A673 (cell line): Measurements from ENCODE around the gene KCNH5.

Source experiments
- CTCF ChIP-seq: fragments of 300-800, 200-600 bp; sonication (generic); conservative IDR thresholded peaks from 2 replicates; pipeline ENCODE4 v1.5.1; 2017; ENCODE audit warnings: low read depth, mild to moderate bottlenecking, antibody characterized with exemption, low read length, moderate library complexity, mixed read lengths
- EZH2 ChIP-seq: fragments of 200-600 bp; sonication (generic); IDR thresholded peaks from 2 replicates; pipeline ENCODE4 v1.6.1; 2017; ENCODE audit warnings: borderline replicate concordance, low read depth, mild to moderate bottlenecking, mixed read lengths, antibody characterized with exemption, low read length; ENCODE audit not compliant: poor library complexity, severe bottlenecking

GRCh38 chr14:62667421-62667914 is 377.8 kb downstream of the KCNH5 start:
- TF ChIP-seq CTCF (peak; percentile 47), EZH2 (no peak)
